Mucosa of descending colon (tissue), 3 donors: ENCODE results near the gene ZNF511. TPM values are rescaled to one million over a fixed set of nuclear protein-coding genes. Genes with fewer than 3 reads are reported as not detected.
A peak's percentile ranks its signal among the peaks of the same experiment; 100 is the strongest.

ENCODE experiments used
- ATAC-seq: fragments of 200-7000 bp; cut with Tn5 transposase; one replicate; pipeline ENCODE4 v1.9.1; 2020; ENCODE audit warnings: mild to moderate bottlenecking, moderate library complexity
- DNase-seq, 3 donors: peaks; one replicate each; pipeline ENCODE4 v3.0.0-alpha.2; 2020
- H3K36me3 ChIP-seq: fragments of 200-600 bp; one replicate; pipeline ENCODE4 v1.8.0; 2021; ENCODE audit warnings: low read depth, mild to moderate bottlenecking
- H3K4me1 ChIP-seq: fragments of 200-600 bp; one replicate; pipeline ENCODE4 v1.8.0; 2021; ENCODE audit warnings: low read depth, mild to moderate bottlenecking
- H3K4me3 ChIP-seq: fragments of 200-600 bp; one replicate; pipeline ENCODE4 v1.8.0; 2021; ENCODE audit warnings: mild to moderate bottlenecking
- H3K9me3 ChIP-seq: fragments of 200-600 bp; one replicate; pipeline ENCODE4 v1.8.0; 2021; ENCODE audit warnings: mild to moderate bottlenecking
- intact Hi-C, 2 donors: fragments of 100-400 bp; cut with DNase I in 1 of 2; cut with micrococcal nuclease in 1 of 2; formaldehyde crosslinking; loops; one replicate each; pipeline versions ENCODE4 v1.11.0 to v1.11.1; 2022; cut with DNase I, micrococcal nuclease
- total RNA-seq, 3 donors: library from RNA; stranded (reverse); fragmentation: NEBNext Ultra II Directional in 2 of 3; extraction: Animal tissue kit (Norgen Biotek cat#: 25700) in 2 of 3; gene quantifications; one replicate each; pipeline versions ENCODE4 v1.2.1 to v1.2.4, GENCODE V29; 2021 to 2023
- TF ChIP-seq, protein P1 (sequence below): fragments of 200-600 bp; IDR thresholded peaks from one replicate; pipeline ENCODE4 v1.8.0; 2022; ENCODE audit warnings: antibody characterized with exemption, mild to moderate bottlenecking
- donor health status: DM: no; HTN: no; CAD: no; lungs with moderate emphysema.
- donor health status: DM: no; HTN: no; CAD: no.
- donor health status: DM: no; HTN: yes; CAD: no.

The ZNF511 gene
- total RNA-seq, 3 donors from 2014 or later = 39.1 to 54.0 (median 42.7) TPM

DNA sequence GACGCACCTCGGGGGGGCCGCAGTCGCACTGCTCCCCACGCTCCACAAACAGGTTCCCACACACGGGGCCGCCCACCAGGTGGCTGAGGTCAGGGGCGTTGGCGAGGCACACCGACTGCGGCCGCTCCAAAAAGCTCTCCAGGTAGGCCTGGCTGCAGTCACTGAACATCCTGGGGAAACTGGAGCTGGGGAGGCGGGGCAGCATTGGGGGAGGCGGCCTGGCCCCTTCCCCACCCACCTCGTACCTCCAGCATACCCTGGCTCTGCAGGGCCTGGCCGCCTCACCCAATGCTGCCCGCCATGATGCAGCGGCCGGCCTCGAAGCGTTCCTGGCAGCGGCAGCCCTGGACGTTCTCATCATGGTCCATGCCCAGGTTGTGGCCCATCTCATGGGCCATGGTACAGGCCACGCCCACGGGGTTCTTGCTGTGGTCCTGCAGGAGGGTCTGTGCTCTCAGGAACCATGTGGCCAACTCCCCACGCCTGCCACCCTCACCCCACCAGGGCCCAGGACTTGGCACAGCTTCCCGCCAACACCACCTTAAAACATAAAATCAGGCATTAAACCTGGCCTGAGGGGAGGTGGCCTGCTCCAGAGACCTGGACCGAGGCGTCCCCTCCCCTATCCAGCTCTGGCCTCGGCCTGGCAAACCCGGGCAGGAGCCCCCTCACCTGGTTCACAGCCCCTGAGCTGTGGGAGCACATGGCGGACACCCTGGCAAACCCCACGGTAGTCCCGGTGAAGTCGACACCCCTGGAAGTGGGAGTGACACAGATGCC is 37.0 kb upstream of the ZNF511 start:
- H3K36me3 ChIP-seq = no peaks in the 10 kb centered on the region
- intact Hi-C loops = no loop called here
- DNase-seq = no peak
- TF ChIP-seq, protein P1, sequence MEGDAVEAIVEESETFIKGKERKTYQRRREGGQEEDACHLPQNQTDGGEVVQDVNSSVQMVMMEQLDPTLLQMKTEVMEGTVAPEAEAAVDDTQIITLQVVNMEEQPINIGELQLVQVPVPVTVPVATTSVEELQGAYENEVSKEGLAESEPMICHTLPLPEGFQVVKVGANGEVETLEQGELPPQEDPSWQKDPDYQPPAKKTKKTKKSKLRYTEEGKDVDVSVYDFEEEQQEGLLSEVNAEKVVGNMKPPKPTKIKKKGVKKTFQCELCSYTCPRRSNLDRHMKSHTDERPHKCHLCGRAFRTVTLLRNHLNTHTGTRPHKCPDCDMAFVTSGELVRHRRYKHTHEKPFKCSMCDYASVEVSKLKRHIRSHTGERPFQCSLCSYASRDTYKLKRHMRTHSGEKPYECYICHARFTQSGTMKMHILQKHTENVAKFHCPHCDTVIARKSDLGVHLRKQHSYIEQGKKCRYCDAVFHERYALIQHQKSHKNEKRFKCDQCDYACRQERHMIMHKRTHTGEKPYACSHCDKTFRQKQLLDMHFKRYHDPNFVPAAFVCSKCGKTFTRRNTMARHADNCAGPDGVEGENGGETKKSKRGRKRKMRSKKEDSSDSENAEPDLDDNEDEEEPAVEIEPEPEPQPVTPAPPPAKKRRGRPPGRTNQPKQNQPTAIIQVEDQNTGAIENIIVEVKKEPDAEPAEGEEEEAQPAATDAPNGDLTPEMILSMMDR = no peak
- H3K4me3 ChIP-seq = no peak overlapping the region
- no peak for ATAC-seq
- H3K4me1 ChIP-seq = peaks cover 5% of the 10 kb centered on the region
- no peaks in the 10 kb centered on the region for H3K9me3 ChIP-seq

DNA sequence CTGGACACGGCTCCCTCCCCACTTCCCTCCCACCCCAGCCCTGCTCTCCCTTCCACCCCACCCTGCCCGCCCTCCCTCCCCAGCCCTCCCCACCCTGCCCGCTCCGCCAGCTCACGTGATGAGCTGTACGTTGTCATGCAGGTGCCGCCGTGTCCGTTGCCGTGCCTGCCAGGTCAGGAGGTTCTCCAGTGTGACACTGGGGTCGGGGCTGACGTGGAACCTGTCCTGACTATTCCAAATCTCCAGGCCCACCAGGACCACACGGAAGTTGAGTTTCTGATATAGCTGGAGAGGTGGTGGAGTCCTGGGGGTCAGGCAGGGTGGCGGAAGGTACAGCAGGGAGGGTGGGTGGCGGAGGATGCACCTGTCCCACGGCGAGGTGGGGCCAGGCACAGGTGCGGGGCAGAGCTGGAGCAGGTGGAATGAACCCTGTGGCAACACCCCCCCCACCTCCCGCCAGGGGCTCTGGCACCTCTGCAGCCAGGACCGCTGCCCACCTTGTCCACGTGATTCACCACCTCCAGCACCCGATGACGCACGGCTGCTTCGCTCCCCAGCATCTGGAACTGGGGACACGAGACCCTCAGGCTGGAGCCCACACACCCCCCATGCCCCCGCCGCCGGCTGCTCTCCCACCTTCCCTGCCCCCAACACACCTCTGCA is 36.3 kb upstream of the ZNF511 start:
- TF ChIP-seq, protein P1 = no peak
- DNase-seq (no peak), ATAC-seq (no peak)
- H3K36me3 ChIP-seq = no peaks in the 10 kb centered on the region
- H3K4me3 ChIP-seq = no peak overlapping the region
- peaks cover 6% of the 10 kb centered on the region for H3K4me1 ChIP-seq
- intact Hi-C loops = no loop called here
- no peaks in the 10 kb centered on the region for H3K9me3 ChIP-seq

DNA sequence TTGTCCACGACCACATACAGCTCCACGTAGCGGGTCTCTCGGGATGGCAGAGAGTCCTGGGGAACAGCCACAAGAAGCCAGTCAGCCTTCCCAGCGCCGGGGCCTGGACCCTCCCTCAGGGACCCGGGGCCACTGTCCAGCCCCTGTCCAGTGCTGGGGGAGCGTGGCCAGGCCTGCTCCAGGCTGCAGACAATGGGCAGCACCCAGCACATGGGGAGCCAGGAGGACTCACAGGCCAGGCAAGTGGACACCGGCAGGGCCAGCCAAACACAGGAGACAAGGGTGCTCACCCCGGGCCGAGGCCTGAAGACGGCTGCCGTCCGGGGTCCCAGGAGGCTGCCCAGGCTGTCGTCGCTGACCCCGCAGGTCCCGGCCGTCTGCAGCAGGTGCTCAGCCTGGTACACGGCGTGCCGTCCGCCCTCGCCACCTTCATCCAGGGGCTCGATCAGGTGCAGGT is 35.7 kb upstream of the ZNF511 start:
- Histone ChIP-seq H3K4me1 (peaks cover 7% of the 10 kb centered on the region), H3K4me3 (no peak overlapping the region), H3K36me3 (no peaks in the 10 kb centered on the region), H3K9me3 (no peaks in the 10 kb centered on the region)
- no peak for ATAC-seq
- TF ChIP-seq, protein P1 = no peak
- intact Hi-C loops = no loop called here
- no peak for DNase-seq

DNA sequence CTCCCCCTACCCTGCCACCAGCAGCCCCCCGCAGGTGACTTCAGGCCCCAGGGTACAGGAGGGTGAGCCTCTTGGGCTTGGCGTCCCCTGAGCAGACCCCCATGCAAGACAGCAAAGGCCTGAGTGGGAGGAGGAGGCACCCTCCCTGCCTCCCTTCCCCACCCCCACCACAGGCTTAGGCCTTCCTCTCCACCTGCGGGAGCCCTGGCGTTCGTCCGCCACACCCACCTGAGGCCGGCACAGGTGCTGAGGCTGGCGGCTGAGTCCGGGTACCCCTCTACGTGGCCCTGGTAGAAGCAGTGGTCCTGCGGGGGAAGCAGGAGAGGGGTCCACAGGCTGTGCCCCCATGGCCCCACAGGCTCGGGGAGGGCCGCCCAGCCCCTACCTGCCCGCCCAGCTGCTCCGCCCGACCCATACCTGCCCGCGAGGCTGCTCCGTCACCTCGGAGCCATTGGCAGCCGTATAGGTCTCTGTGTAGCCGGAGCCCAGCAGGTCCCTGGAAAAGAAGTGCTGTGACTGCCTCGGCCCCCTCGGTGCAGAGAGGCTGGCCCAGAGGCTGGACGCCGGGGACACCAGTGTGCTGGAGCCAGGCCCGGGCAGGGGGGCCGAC is 35.1 kb upstream of the ZNF511 start:
- DNase-seq = no peak
- no peak for ATAC-seq
- TF ChIP-seq, protein P1 = no peak
- intact Hi-C loops = no loop called here
- H3K9me3 ChIP-seq = no peaks in the 10 kb centered on the region
- H3K4me3 ChIP-seq = no peak overlapping the region
- H3K4me1 ChIP-seq = peaks cover 8% of the 10 kb centered on the region
- no peaks in the 10 kb centered on the region for H3K36me3 ChIP-seq

DNA sequence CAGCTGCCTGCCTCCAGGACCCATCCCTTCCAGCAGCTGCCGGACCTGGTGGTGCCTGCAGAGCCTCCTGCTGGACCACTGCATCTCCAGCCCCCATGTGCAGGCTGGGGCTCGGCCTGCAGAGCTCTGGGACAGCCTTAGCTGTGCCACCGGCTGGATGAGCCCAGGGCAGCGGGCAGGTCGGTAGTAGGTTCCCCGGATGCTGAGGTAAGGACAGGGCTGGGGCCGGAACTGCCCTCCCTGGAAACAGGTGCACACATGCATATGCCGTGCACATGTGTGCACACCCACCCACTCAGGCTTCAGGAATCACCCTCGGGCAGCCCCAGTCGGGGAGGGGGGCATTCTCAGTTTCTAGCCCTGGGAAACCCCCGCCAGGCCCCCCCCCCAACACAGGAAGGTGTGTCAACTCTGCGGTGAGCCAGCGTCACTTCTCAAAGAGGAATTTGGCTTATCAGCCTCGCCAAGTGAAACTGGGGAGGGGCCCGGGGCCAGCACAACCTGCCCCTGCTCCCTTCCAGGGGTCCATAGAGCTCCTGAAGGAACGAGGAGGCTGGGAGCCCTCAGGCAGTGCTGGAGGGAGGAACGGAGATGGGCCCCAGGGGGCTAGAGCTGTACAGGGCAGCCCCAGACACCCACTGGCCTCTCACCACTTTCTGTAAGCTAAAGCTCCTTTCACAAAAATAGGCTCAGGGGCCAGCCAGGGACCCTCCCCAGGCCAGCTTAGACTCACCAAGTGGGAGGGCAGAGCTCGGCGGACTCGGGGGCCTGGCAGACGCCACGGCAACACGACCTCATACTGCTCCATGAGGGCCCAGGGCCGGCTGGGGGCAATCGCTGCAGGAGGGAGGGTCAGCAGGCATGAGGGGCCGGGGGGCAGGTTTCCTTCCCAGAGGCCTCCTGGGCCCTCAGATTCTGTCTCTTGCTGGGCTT is 33.7 kb upstream of the ZNF511 start:
- DNase-seq (peak; percentile 44 to 80 (median 55)), ATAC-seq (peak; percentile 33)
- no peaks in the 10 kb centered on the region for H3K36me3 ChIP-seq
- peaks cover 8% of the 10 kb centered on the region for H3K4me1 ChIP-seq
- H3K4me3 ChIP-seq = no peak overlapping the region
- H3K9me3 ChIP-seq = no peaks in the 10 kb centered on the region
- TF ChIP-seq, protein P1 = no peak
- intact Hi-C loops = no loop called here
